NCI-H1436 treated with DMSO at 0.1 percent for 48 hours (cell line): ENCODE measurements around the gene NPIPA1.
"Not testable (repeated sequence)": the region's sequence is repeated elsewhere in the genome, so short reads cannot be mapped to it uniquely, and the experiment has no call there.

ENCODE experiments used
- DNase-seq: peaks from one replicate; lab custom pipeline; 2025; lab: John Stamatoyannopoulos, UW

The NPIPA1 gene

GRCh38 chr16:14976971-14977736 lies 39.9 kb downstream of the NPIPA1 start:
- not testable (repeated sequence) for DNase-seq

DNA sequence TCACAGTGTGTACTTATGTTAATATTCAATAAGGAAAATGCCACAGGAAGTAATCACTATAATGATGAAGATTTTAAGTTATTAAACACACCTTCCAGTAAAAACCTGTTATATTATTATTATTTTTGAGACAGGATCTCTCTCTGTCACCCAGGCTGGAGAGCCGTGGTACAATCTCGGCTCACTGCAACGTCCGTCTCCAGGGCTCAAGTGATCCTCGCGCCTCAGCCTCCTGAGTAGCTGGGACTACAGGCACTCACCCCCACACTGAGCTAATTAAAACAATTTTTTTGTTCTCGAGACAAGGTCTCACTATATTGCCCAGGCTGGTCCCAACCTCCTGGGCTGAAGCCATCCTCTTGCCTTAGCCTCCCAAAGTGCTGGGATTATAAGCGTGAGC lies 41.0 kb downstream of the NPIPA1 start:
- DNase-seq: not testable (repeated sequence)

DNA sequence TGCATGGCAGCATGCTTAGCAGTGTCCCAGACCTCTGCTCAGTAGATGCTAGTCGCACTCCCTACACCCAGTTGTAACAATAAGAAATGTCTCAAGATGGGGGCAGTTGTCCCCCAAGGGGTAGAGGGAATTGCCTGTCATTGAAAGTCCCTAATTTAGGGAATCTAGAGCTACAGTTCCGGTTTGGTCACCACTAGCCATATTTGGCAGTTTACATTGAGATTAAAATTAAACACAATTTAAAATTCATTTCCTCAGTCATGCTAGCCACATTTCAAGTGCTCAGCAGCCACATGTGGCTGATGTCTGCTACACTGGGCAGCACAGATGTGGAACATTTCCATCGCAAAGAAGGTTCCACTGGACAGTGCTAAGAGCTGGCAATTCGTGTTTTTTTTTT lies 41.7 kb downstream of the NPIPA1 start:
- DNase-seq: not testable (repeated sequence)

DNA sequence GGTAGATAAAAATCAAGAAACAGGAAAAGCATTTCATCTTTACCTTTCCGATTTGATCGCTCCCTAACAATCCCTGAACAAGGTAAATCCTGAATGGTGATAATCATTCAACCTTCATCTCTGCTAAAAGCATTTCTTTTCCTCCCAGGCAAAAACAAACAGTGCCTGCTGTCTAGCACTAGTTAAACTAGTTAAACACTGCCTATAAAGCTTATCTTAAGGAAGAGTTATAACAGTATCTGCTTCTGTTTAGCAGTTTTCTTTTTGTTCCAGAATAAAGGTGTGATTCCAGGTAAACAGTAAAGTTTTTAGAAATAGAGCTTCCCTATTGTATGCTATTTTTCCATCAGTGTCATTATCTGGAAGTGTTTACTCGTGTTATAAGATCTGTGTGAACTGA lies 44.0 kb downstream of the NPIPA1 start:
- not testable (repeated sequence) for DNase-seq

GRCh38 chr16:14982521-14982920 lies 45.3 kb downstream of the NPIPA1 start:
- DNase-seq: not testable (repeated sequence)

DNA sequence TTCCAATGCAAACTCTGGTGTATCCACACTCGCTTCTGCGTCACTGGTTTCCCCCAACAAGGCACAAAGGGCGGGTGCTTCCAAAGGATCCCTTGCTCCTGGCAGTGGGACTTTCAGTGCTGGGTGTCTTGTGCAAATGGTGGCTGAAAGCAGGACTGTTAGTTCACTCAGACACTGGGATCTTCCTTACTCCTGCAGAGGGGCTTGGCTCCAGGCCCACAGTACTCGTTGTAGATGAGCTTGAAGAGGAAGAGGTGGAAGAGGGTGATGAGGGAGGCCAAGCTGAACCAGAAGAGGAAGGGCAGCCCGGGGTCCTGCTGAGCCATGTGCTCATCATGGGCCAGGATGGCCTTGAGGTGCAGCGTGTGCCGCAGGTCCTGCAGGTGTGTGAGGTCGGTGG lies 50.8 kb downstream of the NPIPA1 start:
- DNase-seq: not testable (repeated sequence)

GRCh38 chr16:14988661-14989191 lies 51.5 kb downstream of the NPIPA1 start:
- DNase-seq: not testable (repeated sequence)

DNA sequence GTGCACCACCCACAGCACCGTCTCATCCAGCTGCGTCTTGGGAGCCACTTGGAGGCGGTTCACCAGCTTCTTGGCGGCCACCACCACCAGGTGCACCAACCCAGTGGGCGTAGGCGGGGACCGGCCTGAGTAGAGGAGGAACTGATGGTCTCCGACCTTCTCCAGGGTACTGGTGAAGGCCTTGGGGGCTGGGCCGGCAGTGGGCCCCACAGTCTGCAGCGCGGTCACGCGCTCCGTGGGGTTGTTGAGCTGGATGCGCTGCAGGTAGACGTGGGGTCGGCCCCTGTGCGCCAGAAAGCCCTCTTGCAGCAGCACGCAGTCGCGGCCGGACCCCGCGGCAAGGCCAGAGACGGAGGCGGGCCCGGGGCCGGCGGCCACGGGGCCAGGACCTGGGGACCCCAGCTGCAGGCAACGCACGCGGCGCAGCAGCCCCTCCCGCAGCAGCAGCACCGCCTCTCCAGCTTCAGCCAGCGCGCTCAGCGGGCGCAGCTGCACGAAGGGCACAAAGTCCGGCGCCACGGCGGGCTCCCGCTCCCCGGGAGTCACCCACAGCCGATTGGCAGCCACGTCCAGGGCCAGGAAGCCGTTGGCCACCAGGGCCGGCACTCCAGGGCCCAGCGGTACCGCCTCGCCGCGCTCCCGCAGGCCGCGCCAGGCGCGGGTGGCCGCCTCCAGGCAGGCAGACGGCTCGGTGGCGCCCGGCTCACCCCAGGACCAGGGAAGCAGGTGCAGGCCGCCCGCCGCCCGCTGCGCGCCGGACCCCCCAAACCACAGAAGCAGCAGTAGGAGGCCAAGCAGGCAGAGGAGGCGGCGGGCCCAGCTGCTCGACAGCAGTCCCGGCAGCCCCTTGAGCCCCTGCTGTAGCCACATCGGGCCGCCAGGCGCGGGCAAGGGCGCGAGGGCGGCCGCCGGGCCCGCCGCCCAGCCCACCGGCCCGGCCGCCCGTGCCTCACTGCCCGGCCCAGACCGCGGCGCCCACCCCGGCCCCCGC lies 52.3 kb downstream of the NPIPA1 start:
- not testable (repeated sequence) for DNase-seq

DNA sequence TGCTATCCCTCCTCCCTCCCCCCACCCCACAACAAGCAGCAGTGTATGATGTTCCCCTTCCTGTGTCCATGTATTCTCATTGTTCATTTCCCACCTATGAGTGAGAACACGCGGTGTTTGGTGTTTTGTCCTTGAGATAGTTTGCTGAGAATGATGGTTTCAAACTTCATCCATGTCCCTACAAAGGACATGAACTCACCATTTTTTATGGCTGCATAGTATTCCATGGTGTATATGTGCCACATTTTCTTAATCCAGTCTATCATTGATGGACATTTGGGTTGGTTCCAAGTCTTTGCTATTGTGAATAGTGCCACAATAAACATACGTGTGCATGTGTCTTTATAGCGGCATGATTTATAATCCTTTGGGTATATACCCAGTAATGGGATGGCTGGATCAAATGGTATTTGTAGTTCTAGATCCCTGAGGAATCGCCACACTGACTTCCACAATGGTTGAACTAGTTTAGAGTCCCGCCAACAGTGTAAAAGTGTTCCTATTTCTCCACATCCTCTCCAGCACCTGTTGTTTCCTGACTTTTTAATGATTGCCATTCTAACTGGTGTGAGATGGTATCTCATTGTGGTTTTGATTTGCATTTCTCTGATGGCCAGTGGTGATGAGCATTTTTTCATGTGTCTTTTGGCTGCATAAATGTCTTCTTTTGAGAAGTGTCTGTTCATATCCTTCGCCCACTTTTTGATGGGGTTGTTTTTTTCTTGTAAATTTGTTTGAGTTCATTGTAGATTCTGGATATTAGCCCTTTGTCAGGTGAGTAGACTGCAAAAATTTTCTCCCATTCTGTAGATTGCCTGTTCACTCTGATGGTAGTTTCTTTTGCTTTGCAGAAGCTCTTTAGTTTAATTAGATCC lies 56.3 kb downstream of the NPIPA1 start:
- not testable (repeated sequence) for DNase-seq

- not testable (repeated sequence) for DNase-seq
Measured at GRCh38 chr16:14996702-14997101, 59.5 kb downstream of the NPIPA1 start.

- DNase-seq: not testable (repeated sequence)
Measured at GRCh38 chr16:14998300-14998699, 61.1 kb downstream of the NPIPA1 start.

DNA sequence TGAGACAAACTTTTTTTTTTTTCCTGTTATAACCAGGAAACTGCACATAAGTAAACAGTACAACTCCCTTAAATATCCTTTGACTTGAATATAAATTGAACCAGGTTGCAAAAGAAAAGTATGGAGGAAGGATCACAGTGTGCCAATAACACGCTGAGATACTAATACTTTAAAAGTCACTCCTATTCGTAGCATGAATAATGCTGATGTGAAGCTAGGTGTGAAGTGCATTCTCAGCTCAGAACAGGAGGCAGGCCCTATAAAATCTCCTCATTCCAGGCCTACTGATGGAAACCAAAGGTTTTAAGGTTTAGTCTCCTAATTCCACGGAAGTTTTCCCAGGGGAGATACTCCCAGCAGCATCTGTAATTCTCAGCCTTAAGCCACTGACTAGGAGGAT lies 62.6 kb downstream of the NPIPA1 start:
- DNase-seq: not testable (repeated sequence)
